ENCODE data around the gene RASGRF1.

The RASGRF1 gene

GRCh38 chr15:79051941-79052731 is 38.4 kb downstream of the RASGRF1 start:
- no peak overlapping the region for H3K4me3 ChIP-seq (ENCODE audit: low read length)

GRCh38 chr15:79051029-79051428 is 39.6 kb downstream of the RASGRF1 start:
- H3K4me3 ChIP-seq (ENCODE audit: low read length), result no peak overlapping the region
- TF ChIP-seq CTCF (conservative IDR thresholded peaks at IDR 0.05; ENCODE audit: low read depth, low read length), result no peak
- no peak for DNase-seq (ENCODE audit: low read depth)

More at GRCh38 chr15:79051941-79052731, 38.4 kb downstream of the RASGRF1 start:
- no peak for DNase-seq (ENCODE audit: low read depth)
- TF ChIP-seq CTCF (conservative IDR thresholded peaks at IDR 0.05; ENCODE audit: low read depth, low read length), result no peak

GRCh38 chr15:79050341-79050740 is 40.2 kb downstream of the RASGRF1 start:
- no peak for TF ChIP-seq CTCF (conservative IDR thresholded peaks at IDR 0.05; ENCODE audit: low read depth, low read length)
- no peak for DNase-seq (ENCODE audit: low read depth)
- no peak overlapping the region for H3K4me3 ChIP-seq (ENCODE audit: low read length)

GRCh38 chr15:79049416-79049815 is 41.2 kb downstream of the RASGRF1 start:
- DNase-seq (ENCODE audit: low read depth), result no peak
- H3K4me3 ChIP-seq (ENCODE audit: low read length), result no peak overlapping the region
- no peak for TF ChIP-seq CTCF (conservative IDR thresholded peaks at IDR 0.05; ENCODE audit: low read depth, low read length)

GRCh38 chr15:79047676-79048439 is 42.7 kb downstream of the RASGRF1 start:
- H3K4me3 ChIP-seq (ENCODE audit: low read length), result no peak overlapping the region
- DNase-seq (ENCODE audit: low read depth), result no peak
- TF ChIP-seq CTCF (conservative IDR thresholded peaks at IDR 0.05; ENCODE audit: low read depth, low read length), result no peak

GRCh38 chr15:79046691-79047404 is 43.7 kb downstream of the RASGRF1 start:
- TF ChIP-seq CTCF (conservative IDR thresholded peaks at IDR 0.05; ENCODE audit: low read depth, low read length), result no peak
- DNase-seq (ENCODE audit: low read depth), result no peak
- no peak overlapping the region for H3K4me3 ChIP-seq (ENCODE audit: low read length)
